B cell (primary cell): Measurements from ENCODE around the gene AQP5.

Experiments
- EZH2 ChIP-seq: IDR thresholded peaks from 2 replicates; pipeline ENCODE4 v1.6.1; 2012; ENCODE audit warnings: borderline replicate concordance, low read depth, mild to moderate bottlenecking, moderate library complexity, low read length; ENCODE audit not compliant: insufficient read depth, poor library complexity, severe bottlenecking
- TF ChIP-seq, protein P1 (sequence below): fragments of 200-600 bp; IDR thresholded peaks from one replicate; pipeline ENCODE4 v1.8.0; 2022; ENCODE audit warnings: antibody characterized with exemption, mild to moderate bottlenecking

DNA sequence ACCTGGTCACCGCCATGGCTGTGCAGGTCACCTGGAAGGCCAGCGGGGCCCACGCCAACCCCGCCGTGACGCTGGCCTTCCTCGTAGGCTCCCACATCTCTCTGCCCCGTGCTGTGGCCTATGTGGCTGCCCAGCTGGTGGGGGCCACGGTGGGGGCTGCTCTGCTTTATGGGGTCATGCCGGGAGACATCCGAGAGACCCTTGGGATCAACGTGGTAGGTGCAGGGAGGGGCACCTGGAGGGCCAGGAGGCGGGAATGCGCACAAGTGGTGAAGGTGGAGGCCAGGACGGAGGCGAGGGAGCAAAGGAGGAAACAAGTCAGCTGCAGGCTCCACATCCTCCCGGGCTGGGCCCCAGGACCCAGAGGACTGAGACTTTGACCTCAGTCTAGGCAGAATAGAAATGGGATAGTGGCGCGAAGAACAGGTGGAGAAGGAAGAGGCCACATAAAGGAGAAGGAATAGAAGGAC is 11.7 kb downstream of the AQP5 start:
- TF ChIP-seq, protein P1, sequence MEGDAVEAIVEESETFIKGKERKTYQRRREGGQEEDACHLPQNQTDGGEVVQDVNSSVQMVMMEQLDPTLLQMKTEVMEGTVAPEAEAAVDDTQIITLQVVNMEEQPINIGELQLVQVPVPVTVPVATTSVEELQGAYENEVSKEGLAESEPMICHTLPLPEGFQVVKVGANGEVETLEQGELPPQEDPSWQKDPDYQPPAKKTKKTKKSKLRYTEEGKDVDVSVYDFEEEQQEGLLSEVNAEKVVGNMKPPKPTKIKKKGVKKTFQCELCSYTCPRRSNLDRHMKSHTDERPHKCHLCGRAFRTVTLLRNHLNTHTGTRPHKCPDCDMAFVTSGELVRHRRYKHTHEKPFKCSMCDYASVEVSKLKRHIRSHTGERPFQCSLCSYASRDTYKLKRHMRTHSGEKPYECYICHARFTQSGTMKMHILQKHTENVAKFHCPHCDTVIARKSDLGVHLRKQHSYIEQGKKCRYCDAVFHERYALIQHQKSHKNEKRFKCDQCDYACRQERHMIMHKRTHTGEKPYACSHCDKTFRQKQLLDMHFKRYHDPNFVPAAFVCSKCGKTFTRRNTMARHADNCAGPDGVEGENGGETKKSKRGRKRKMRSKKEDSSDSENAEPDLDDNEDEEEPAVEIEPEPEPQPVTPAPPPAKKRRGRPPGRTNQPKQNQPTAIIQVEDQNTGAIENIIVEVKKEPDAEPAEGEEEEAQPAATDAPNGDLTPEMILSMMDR = no peak
- no peak for TF ChIP-seq EZH2
